ENCODE measurements around the gene TELO2.

Gene TELO2

DNA sequence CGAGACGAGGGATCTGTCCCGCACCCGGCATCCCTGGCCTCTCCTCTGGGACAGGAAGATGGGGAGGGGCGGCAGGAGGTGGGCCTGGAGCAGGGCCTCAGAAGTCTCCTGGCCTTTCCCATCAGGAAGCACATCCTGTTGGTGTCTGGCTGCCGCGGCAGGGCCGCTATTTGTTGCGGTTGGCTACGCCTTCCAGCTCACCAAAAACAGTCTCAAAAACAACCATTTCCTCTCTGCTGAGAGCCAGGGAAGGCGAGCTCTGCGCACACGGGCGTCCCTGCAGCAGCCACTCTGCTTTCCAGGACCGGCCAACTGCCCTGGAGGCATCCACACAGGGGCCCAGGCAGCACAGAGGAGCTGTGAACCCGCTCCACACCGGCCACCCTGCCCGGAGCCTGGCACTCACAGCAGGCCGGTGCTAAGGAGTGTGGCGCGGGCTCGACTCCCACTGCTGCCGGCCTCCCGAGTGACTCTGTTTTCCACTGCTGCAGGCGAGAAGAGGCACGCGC lies 40.3 kb downstream of the TELO2 start, which contains the start of gene TMEM204:
TMEM204 (plus strand) TSS at position 224 of the 509 bp plus-strand sequence. CDS start 610 bp downstream, outside the sequence.
- H3K4me3 ChIP-seq (ENCODE audit: low read depth, low read length): peak within 1 kb of the TSS; percentile 46
- TF ChIP-seq, protein P1, sequence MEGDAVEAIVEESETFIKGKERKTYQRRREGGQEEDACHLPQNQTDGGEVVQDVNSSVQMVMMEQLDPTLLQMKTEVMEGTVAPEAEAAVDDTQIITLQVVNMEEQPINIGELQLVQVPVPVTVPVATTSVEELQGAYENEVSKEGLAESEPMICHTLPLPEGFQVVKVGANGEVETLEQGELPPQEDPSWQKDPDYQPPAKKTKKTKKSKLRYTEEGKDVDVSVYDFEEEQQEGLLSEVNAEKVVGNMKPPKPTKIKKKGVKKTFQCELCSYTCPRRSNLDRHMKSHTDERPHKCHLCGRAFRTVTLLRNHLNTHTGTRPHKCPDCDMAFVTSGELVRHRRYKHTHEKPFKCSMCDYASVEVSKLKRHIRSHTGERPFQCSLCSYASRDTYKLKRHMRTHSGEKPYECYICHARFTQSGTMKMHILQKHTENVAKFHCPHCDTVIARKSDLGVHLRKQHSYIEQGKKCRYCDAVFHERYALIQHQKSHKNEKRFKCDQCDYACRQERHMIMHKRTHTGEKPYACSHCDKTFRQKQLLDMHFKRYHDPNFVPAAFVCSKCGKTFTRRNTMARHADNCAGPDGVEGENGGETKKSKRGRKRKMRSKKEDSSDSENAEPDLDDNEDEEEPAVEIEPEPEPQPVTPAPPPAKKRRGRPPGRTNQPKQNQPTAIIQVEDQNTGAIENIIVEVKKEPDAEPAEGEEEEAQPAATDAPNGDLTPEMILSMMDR (IDR thresholded peaks at IDR 0.05; ENCODE audit: borderline replicate concordance, insufficient read depth, low read depth, low read length): no peak

DNA sequence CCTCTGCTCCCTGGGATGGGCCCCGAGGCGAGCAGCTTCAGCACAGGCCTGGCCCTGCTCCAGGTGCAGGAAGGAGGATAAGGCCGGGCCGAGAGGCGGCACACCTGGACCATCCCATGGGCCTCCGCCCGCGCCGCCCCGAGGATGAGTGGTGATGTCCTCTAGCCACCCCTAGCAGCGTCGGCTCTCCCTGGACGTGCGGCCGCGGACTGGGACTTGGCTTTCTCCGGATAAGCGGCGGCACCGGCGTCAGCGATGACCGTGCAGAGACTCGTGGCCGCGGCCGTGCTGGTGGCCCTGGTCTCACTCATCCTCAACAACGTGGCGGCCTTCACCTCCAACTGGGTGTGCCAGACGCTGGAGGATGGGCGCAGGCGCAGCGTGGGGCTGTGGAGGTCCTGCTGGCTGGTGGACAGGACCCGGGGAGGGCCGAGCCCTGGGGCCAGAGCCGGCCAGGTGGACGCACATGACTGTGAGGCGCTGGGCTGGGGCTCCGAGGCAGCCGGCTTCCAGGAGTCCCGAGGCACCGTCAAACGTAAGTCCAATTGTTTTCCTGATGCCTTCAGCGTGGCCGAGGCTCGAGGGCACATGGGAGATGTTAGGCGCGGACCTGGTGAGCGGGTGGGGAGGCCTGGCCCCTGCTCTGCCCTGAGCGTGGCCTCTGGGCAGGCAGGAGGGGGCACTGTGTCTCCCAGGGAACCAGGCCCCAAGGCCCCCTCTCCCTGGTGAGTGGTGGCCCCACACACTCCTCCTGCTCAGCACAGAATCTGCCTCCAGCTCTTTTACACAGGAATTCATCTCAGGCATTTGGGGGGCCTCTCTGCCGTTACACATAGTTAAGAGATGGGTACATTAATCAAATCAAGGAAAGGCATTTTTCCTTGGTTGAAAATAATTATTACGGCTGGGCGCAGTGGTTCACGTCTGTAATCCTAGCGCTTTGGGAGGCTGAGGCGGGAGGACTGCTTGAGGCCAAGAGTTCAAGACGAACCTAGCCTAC lies 41.2 kb downstream of the TELO2 start:
- H3K4me3 ChIP-seq (ENCODE audit: low read depth, low read length): peak overlapping the region; percentile 46
- TF ChIP-seq, protein P1 (IDR thresholded peaks at IDR 0.05; ENCODE audit: borderline replicate concordance, insufficient read depth, low read depth, low read length): no peak

- TF ChIP-seq, protein P1 (IDR thresholded peaks at IDR 0.05; ENCODE audit: borderline replicate concordance, insufficient read depth, low read depth, low read length): no peak
Measured at GRCh38 chr16:1535391-1536291, 42.5 kb downstream of the TELO2 start.

DNA sequence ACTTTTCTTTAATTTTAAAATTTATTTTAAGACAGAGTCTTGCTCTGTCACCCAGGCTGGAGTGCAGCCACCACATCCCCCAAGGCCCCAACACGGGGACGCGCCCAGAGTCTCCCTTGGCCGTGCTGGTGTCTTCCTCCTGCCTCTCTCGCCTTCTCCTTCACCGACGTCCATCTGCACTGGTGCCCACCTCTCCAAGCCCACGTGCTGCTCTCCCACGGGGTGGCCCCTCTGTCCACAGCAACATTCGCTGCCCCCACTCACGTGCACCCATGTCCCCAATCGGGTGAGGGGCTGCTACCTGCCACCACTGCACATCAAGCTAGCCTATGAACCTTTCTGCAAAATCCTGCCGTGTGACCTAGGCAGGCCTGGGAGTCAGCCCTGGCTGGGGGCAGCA lies 43.4 kb downstream of the TELO2 start:
- no peak overlapping the region for H3K4me3 ChIP-seq (ENCODE audit: low read depth, low read length)

More at GRCh38 chr16:1535391-1536291, 42.5 kb downstream of the TELO2 start:
- no peak overlapping the region for H3K4me3 ChIP-seq (ENCODE audit: low read depth, low read length)

GRCh38 chr16:1537138-1537577 lies 44.0 kb downstream of the TELO2 start:
- no peak overlapping the region for H3K4me3 ChIP-seq (ENCODE audit: low read depth, low read length)
- TF ChIP-seq, protein P1 (IDR thresholded peaks at IDR 0.05; ENCODE audit: borderline replicate concordance, insufficient read depth, low read depth, low read length): no peak

More for the DNA sequence above, 43.4 kb downstream of the TELO2 start:
- TF ChIP-seq, protein P1 (IDR thresholded peaks at IDR 0.05; ENCODE audit: borderline replicate concordance, insufficient read depth, low read depth, low read length): no peak

GRCh38 chr16:1537763-1538289 lies 44.7 kb downstream of the TELO2 start:
- H3K4me3 ChIP-seq (ENCODE audit: low read depth, low read length): no peak overlapping the region
- TF ChIP-seq, protein P1 (IDR thresholded peaks at IDR 0.05; ENCODE audit: borderline replicate concordance, insufficient read depth, low read depth, low read length): no peak

All from GM12875 (cell line).